NCI-H2107 (cell line): ENCODE measurements around the gene BRICD5.

Experiments used
- DNase-seq: peaks from one replicate; lab custom pipeline; 2025; lab: John Stamatoyannopoulos, UW

BRICD5 gene

GRCh38 chr16:2237493-2238149, 27.0 kb upstream of the BRICD5 start:
- no peak for DNase-seq

GRCh38 chr16:2237102-2237482, 26.4 kb upstream of the BRICD5 start:
- no peak for DNase-seq

GRCh38 chr16:2236337-2237101, 25.9 kb upstream of the BRICD5 start, which contains the start of gene DNASE1L2:
Gene DNASE1L2 (plus strand): TSS chr16:2236444. CDS start chr16:2236817, 373 bp downstream.
- DNase-seq = no peak

GRCh38 chr16:2235695-2236336, 25.2 kb upstream of the BRICD5 start:
- DNase-seq = no peak

GRCh38 chr16:2235234-2235651, 24.6 kb upstream of the BRICD5 start:
- DNase-seq = no peak

- DNase-seq = no peak
Measured at GRCh38 chr16:2234813-2235170, 24.1 kb upstream of the BRICD5 start.

GRCh38 chr16:2233872-2234812, 23.5 kb upstream of the BRICD5 start:
- peak; percentile 79 for DNase-seq

GRCh38 chr16:2233046-2233775, 22.5 kb upstream of the BRICD5 start:
- no peak for DNase-seq

GRCh38 chr16:2232094-2232990, 21.7 kb upstream of the BRICD5 start:
- no peak for DNase-seq

- peak; percentile 70 for DNase-seq
Measured at GRCh38 chr16:2231016-2231931, 20.6 kb upstream of the BRICD5 start.

GRCh38 chr16:2230376-2230775, 19.7 kb upstream of the BRICD5 start:
- no peak for DNase-seq

- no peak for DNase-seq
Measured at GRCh38 chr16:2229632-2230250, 19.1 kb upstream of the BRICD5 start.

GRCh38 chr16:2229091-2229490, 18.4 kb upstream of the BRICD5 start:
- no peak for DNase-seq

GRCh38 chr16:2228161-2228824, 17.6 kb upstream of the BRICD5 start:
- no peak for DNase-seq

- no peak for DNase-seq
Measured at GRCh38 chr16:2226918-2227317, 16.3 kb upstream of the BRICD5 start.

- DNase-seq = no peak
Measured at GRCh38 chr16:2226245-2226793, 15.7 kb upstream of the BRICD5 start.

- no peak for DNase-seq
Measured at GRCh38 chr16:2223942-2224486, 13.4 kb upstream of the BRICD5 start.
